GM23338 (cell line): ENCODE measurements around the gene SRMS. TPM values are rescaled to one million over a fixed set of nuclear protein-coding genes. Genes with fewer than 3 reads are reported as not detected.

ENCODE experiments used
- ATAC-seq: fragments of 200-7000 bp; cut with Tn5 transposase; 3 replicates; pipeline ENCODE4 v1.9.1; 2020
- DNase-seq: peaks from one replicate; pipeline ENCODE4 v3.0.0-alpha.2; 2015; ENCODE audit warnings: low spot score
- H2AFZ ChIP-seq: fragments of 200-600 bp; sonication (generic); 2 replicates; pipeline ENCODE4 v1.8.0; 2016; ENCODE audit warnings: antibody characterized with exemption, mild to moderate bottlenecking, moderate library complexity
- H3F3A ChIP-seq: fragments of 200-600 bp; sonication (generic); replicated peaks from 2 replicates; pipeline ENCODE4 v1.8.0; 2017; ENCODE audit warnings: antibody characterized with exemption, mixed run types, low read depth
- H3K27ac ChIP-seq: fragments of 200-600 bp; sonication (generic); 2 replicates; pipeline ENCODE4 v1.6.1; 2016; ENCODE audit warnings: low read depth
- H3K27me3 ChIP-seq: fragments of 200-600 bp; sonication (generic); 2 replicates; pipeline ENCODE4 v1.8.0; 2016; ENCODE audit warnings: mild to moderate bottlenecking, mixed run types, moderate library complexity; ENCODE audit not compliant: insufficient read depth
- H3K36me3 ChIP-seq: fragments of 200-600 bp; sonication (generic); 2 replicates; pipeline ENCODE4 v1.8.0; 2016; ENCODE audit warnings: mild to moderate bottlenecking; ENCODE audit not compliant: insufficient read depth
- H3K4me1 ChIP-seq: fragments of 200-600 bp; sonication (generic); 2 replicates; pipeline ENCODE4 v1.8.0; 2016; ENCODE audit warnings: mild to moderate bottlenecking, moderate library complexity; ENCODE audit not compliant: insufficient read depth
- H3K4me2 ChIP-seq: fragments of 200-600 bp; sonication (generic); 2 replicates; pipeline ENCODE4 v1.7.1; 2017; ENCODE audit warnings: mixed run types
- H3K4me3 ChIP-seq: fragments of 200-600 bp; sonication (generic); 2 replicates; pipeline ENCODE4 v1.6.1; 2016; ENCODE audit warnings: mixed run types
- H3K79me2 ChIP-seq: fragments of 200-600 bp; sonication (generic); replicated peaks from 2 replicates; pipeline ENCODE4 v1.8.0; 2017; ENCODE audit warnings: mild to moderate bottlenecking; ENCODE audit not compliant: insufficient read depth
- H3K9me2 ChIP-seq: fragments of 200-600 bp; sonication (generic); 2 replicates; pipeline ENCODE4 v1.8.0; 2017; ENCODE audit not compliant: insufficient read depth
- H4K20me1 ChIP-seq: fragments of 200-600 bp; sonication (generic); replicated peaks from 2 replicates; pipeline ENCODE4 v1.8.0; 2017; ENCODE audit warnings: mild to moderate bottlenecking; ENCODE audit not compliant: insufficient read depth
- H3K27ac Mint-ChIP-seq: 2 replicates; pipeline ENCODE4 v1.8.0; 2020; ENCODE audit warnings: inconsistent platforms, mild to moderate bottlenecking, moderate library complexity, mixed read lengths
- H3K27me3 Mint-ChIP-seq: 3 replicates; pipeline ENCODE4 v1.8.0; 2022; ENCODE audit warnings: low read depth, mild to moderate bottlenecking, moderate library complexity, mixed read lengths, inconsistent platforms; ENCODE audit not compliant: insufficient read depth, poor library complexity
- H3K36me3 Mint-ChIP-seq: 3 replicates; pipeline ENCODE4 v1.8.0; 2021; ENCODE audit warnings: low read depth, mild to moderate bottlenecking, inconsistent platforms, moderate library complexity, mixed read lengths
- H3K4me1 Mint-ChIP-seq: 3 replicates; pipeline ENCODE4 v1.8.0; 2020; ENCODE audit warnings: mild to moderate bottlenecking, inconsistent platforms, mixed read lengths
- H3K4me3 Mint-ChIP-seq: 3 replicates; pipeline ENCODE4 v1.8.0; 2021; ENCODE audit warnings: moderate library complexity, mild to moderate bottlenecking, inconsistent platforms, mixed read lengths
- H3K9me3 Mint-ChIP-seq: 3 replicates; pipeline ENCODE4 v1.8.0; 2020; ENCODE audit warnings: moderate library complexity, mild to moderate bottlenecking, inconsistent platforms, mixed read lengths
- CREB1 ChIP-seq: fragments of 250-450 bp; sonication (Bioruptor Pico); IDR thresholded peaks from 2 replicates; pipeline ENCODE4 v1.5.0; 2020; ENCODE audit warnings: low read depth, mild to moderate bottlenecking, moderate library complexity
- CTCF ChIP-seq, 2 experiments: fragments of 200-600 bp in 1 of 2; sonication (generic) in 1 of 2; conservative IDR thresholded peaks; 2 replicates each; pipeline versions ENCODE4 v1.5.1 to v1.6.1; 2016 to 2017; ENCODE audit warnings: antibody characterized with exemption in 2 of 2, low read depth in 2 of 2, mild to moderate bottlenecking in 2 of 2, moderate library complexity in 1 of 2
- ETS1 ChIP-seq: IDR thresholded peaks from 2 replicates; pipeline ENCODE4 v1.6.1; 2016; ENCODE audit warnings: antibody characterized with exemption
- EZH2 ChIP-seq: fragments of 200-600 bp; sonication (generic); IDR thresholded peaks from one replicate; pipeline ENCODE4 v1.8.0; 2017; ENCODE audit warnings: antibody characterized with exemption, mild to moderate bottlenecking, low read depth; ENCODE audit not compliant: unreplicated experiment
- EZH2phosphoT487 ChIP-seq: fragments of 200-600 bp; sonication (generic); IDR thresholded peaks from one replicate; pipeline ENCODE4 v1.8.1; 2018; ENCODE audit warnings: antibody characterized with exemption; ENCODE audit not compliant: unreplicated experiment
- JUNB ChIP-seq: IDR thresholded peaks from one replicate; pipeline ENCODE4 v1.6.1; 2016; ENCODE audit warnings: antibody characterized with exemption; ENCODE audit not compliant: unreplicated experiment
- NANOG ChIP-seq: IDR thresholded peaks from 2 replicates; pipeline ENCODE4 v1.6.1; 2016; ENCODE audit warnings: antibody characterized with exemption, borderline replicate concordance
- POLR2AphosphoS5 ChIP-seq: IDR thresholded peaks from 2 replicates; pipeline ENCODE4 v1.6.1; 2016; ENCODE audit warnings: antibody characterized with exemption, low read depth
- REST ChIP-seq: IDR thresholded peaks from one replicate; pipeline ENCODE4 v1.6.1; 2018; ENCODE audit warnings: antibody characterized with exemption; ENCODE audit not compliant: unreplicated experiment
- STAT1 ChIP-seq: IDR thresholded peaks from one replicate; pipeline ENCODE4 v1.6.1; 2016; ENCODE audit warnings: antibody characterized with exemption; ENCODE audit not compliant: unreplicated experiment
- ZNF114 ChIP-seq: fragments of 250-450 bp; sonication (Bioruptor Pico); IDR thresholded peaks from 2 replicates; pipeline ENCODE4 v1.5.0; 2020; ENCODE audit warnings: mild to moderate bottlenecking, moderate library complexity
- ZNF331 ChIP-seq: fragments of 250-450 bp; sonication (Bioruptor Pico); IDR thresholded peaks from 2 replicates; pipeline ENCODE4 v1.5.0; 2020; ENCODE audit warnings: low read depth, mild to moderate bottlenecking, moderate library complexity
- polyA plus RNA-seq: library from polyadenylated mRNA; unstranded; fragments of >200 nt; fragmentation: Nextera tagmentation; extraction: Ambion mirVana; gene quantifications from 2 replicates; pipeline ENCODE4 v1.2.1, GENCODE V29; 2016
- total RNA-seq: library from RNA; depleted of rRNA; stranded (reverse); fragments of >200 nt; shearing (Covaris generic); gene quantifications from 2 replicates; pipeline ENCODE4 v1.2.3, GENCODE V29; 2014
- TF ChIP-seq, protein P1 (sequence below): fragments of 250-450 bp; sonication (Bioruptor Pico); IDR thresholded peaks from 2 replicates; pipeline ENCODE4 v1.5.0; 2020; ENCODE audit warnings: mild to moderate bottlenecking, moderate library complexity

The SRMS gene
- total and polyA plus RNA-seq, 2 experiments from 2014 or later = 0.23 to 0.59 TPM

DNA sequence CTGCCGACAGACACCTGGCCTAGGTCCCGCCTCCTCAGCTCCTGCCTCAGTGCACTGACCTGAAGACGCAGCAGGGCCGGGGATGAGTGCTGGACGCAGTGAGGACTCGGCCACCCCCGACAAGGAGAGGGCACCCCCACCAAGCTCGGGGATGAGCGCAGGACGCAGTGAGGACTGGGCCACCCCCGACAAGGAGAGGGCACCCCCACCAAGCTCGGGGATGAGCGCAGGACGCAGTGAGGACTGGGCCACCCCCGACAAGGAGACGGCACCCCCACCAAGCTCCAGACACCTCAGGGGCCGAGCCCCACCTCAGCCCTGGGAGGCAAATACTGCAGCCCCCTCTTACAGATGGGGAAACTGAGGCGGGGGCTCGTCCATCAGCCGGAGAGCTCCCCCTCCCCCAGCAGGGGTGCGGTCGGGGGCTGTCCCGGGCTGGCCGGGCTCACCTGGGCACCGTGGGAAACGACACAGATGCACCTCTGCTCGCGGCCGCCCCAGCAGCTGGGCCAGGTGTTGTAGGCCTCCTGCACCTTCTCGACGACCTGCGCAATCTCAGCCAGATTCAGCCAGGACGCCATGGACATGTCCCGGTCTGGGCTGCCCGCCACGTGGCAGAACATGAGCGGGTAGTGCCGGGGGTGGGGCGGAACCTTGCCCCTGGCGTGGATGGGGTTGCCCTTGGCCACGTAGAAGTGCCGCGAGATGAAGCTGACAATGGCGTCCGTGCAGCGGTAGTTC lies 19.0 kb upstream of the SRMS start:
- no peaks in the 10 kb centered on the region for H3F3A ChIP-seq
- H3K36me3 ChIP-seq = no peaks in the 10 kb centered on the region
- H3K27me3 ChIP-seq = no peaks in the 10 kb centered on the region
- Mint-ChIP-seq H3K4me1 (no peaks in the 10 kb centered on the region), H3K36me3 (no peaks in the 10 kb centered on the region), H3K27me3 (no peaks in the 10 kb centered on the region), H3K9me3 (no peaks in the 10 kb centered on the region), H3K27ac (no peak overlapping the region), H3K4me3 (no peak overlapping the region)
- TF ChIP-seq STAT1 (no peak), ZNF331 (CRISPR knock-in tag) (no peak), POLR2AphosphoS5 (no peak), NANOG (no peak), REST (no peak), EZH2 (no peak), CREB1 (CRISPR knock-in tag) (no peak), JUNB (no peak), EZH2phosphoT487 (no peak), ZNF114 (CRISPR knock-in tag) (no peak), ETS1 (no peak), CTCF (conservative IDR thresholded peaks at IDR 0.05; ENCODE audit: low read depth in 2 of 2) (no peak)
- TF ChIP-seq, protein P1, sequence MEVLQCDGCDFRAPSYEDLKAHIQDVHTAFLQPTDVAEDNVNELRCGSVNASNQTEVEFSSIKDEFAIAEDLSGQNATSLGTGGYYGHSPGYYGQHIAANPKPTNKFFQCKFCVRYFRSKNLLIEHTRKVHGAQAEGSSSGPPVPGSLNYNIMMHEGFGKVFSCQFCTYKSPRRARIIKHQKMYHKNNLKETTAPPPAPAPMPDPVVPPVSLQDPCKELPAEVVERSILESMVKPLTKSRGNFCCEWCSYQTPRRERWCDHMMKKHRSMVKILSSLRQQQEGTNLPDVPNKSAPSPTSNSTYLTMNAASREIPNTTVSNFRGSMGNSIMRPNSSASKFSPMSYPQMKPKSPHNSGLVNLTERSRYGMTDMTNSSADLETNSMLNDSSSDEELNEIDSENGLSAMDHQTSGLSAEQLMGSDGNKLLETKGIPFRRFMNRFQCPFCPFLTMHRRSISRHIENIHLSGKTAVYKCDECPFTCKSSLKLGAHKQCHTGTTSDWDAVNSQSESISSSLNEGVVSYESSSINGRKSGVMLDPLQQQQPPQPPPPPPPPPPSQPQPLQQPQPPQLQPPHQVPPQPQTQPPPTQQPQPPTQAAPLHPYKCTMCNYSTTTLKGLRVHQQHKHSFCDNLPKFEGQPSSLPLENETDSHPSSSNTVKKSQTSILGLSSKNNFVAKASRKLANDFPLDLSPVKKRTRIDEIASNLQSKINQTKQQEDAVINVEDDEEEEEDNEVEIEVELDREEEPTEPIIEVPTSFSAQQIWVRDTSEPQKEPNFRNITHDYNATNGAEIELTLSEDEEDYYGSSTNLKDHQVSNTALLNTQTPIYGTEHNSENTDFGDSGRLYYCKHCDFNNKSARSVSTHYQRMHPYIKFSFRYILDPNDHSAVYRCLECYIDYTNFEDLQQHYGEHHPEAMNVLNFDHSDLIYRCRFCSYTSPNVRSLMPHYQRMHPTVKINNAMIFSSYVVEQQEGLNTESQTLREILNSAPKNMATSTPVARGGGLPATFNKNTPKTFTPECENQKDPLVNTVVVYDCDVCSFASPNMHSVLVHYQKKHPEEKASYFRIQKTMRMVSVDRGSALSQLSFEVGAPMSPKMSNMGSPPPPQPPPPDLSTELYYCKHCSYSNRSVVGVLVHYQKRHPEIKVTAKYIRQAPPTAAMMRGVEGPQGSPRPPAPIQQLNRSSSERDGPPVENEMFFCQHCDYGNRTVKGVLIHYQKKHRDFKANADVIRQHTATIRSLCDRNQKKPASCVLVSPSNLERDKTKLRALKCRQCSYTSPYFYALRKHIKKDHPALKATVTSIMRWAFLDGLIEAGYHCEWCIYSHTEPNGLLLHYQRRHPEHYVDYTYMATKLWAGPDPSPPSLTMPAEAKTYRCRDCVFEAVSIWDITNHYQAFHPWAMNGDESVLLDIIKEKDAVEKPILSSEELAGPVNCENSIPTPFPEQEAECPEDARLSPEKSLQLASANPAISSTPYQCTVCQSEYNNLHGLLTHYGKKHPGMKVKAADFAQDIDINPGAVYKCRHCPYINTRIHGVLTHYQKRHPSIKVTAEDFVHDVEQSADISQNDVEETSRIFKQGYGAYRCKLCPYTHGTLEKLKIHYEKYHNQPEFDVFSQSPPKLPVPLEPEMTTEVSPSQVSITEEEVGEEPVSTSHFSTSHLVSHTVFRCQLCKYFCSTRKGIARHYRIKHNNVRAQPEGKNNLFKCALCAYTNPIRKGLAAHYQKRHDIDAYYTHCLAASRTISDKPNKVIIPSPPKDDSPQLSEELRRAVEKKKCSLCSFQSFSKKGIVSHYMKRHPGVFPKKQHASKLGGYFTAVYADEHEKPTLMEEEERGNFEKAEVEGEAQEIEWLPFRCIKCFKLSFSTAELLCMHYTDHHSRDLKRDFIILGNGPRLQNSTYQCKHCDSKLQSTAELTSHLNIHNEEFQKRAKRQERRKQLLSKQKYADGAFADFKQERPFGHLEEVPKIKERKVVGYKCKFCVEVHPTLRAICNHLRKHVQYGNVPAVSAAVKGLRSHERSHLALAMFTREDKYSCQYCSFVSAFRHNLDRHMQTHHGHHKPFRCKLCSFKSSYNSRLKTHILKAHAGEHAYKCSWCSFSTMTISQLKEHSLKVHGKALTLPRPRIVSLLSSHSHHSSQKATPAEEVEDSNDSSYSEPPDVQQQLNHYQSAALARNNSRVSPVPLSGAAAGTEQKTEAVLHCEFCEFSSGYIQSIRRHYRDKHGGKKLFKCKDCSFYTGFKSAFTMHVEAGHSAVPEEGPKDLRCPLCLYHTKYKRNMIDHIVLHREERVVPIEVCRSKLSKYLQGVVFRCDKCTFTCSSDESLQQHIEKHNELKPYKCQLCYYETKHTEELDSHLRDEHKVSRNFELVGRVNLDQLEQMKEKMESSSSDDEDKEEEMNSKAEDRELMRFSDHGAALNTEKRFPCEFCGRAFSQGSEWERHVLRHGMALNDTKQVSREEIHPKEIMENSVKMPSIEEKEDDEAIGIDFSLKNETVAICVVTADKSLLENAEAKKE (CRISPR knock-in tag) = no peak
- H3K9me2 ChIP-seq = no peaks in the 10 kb centered on the region
- no peak overlapping the region for H3K4me3 ChIP-seq
- H3K4me2 ChIP-seq = no peak overlapping the region
- no peaks in the 10 kb centered on the region for H3K4me1 ChIP-seq
- no peak overlapping the region for H2AFZ ChIP-seq
- DNase-seq = no peak
- H3K27ac ChIP-seq = no peak overlapping the region
- H3K79me2 ChIP-seq = no peaks in the 10 kb centered on the region
- ATAC-seq = no peak
- H4K20me1 ChIP-seq = no peaks in the 10 kb centered on the region
